ENCODE results near the gene IRF8.

IRF8 gene

DNA sequence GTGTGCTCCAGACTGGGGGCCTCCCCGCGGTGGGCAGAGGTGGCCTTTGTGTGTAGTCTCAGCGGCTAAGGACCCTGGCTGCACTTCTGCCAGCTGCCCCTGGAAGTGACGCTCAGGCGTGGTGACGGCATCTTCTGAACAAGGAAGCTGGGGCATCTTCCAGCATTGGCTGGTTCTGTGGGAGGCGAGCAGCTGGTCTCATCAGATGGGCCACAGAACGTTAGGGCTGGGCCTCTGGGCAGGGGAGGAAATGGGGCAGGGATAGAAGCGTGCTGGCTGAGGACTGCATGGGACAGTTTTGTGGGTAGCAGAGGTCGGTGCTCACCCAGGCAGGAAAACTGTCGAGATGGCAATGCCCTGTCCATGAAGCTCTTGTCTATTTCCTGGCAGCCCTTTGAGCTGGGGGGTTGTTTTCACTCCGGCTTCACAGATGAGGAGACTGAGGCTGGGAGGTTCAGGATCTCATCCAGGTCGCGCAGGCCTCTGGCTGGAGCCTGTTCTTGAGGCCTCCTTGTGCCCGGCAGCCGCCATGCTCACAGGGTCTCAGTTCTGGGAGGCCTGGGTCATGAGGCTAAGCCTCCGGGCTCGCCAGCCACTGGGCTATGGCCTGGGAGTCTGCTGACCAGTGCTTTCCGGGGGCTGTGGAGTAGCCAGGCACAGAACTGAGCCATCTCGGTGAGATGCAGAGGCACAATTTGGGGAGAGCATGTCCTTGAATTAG lies 16.3 kb downstream of the IRF8 start:
- TF ChIP-seq, protein P1, sequence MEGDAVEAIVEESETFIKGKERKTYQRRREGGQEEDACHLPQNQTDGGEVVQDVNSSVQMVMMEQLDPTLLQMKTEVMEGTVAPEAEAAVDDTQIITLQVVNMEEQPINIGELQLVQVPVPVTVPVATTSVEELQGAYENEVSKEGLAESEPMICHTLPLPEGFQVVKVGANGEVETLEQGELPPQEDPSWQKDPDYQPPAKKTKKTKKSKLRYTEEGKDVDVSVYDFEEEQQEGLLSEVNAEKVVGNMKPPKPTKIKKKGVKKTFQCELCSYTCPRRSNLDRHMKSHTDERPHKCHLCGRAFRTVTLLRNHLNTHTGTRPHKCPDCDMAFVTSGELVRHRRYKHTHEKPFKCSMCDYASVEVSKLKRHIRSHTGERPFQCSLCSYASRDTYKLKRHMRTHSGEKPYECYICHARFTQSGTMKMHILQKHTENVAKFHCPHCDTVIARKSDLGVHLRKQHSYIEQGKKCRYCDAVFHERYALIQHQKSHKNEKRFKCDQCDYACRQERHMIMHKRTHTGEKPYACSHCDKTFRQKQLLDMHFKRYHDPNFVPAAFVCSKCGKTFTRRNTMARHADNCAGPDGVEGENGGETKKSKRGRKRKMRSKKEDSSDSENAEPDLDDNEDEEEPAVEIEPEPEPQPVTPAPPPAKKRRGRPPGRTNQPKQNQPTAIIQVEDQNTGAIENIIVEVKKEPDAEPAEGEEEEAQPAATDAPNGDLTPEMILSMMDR (IDR thresholded peaks at IDR 0.05; ENCODE audit: insufficient read depth, low read length, poor library complexity, severe bottlenecking), result no peak
- peaks cover 74% of the 10 kb centered on the region for H3K36me3 ChIP-seq (ENCODE audit: control insufficient read depth, insufficient read depth, low read length)
- H3K4me3 ChIP-seq (replicated peaks; ENCODE audit: low read depth, low read length), result no peak overlapping the region

DNA sequence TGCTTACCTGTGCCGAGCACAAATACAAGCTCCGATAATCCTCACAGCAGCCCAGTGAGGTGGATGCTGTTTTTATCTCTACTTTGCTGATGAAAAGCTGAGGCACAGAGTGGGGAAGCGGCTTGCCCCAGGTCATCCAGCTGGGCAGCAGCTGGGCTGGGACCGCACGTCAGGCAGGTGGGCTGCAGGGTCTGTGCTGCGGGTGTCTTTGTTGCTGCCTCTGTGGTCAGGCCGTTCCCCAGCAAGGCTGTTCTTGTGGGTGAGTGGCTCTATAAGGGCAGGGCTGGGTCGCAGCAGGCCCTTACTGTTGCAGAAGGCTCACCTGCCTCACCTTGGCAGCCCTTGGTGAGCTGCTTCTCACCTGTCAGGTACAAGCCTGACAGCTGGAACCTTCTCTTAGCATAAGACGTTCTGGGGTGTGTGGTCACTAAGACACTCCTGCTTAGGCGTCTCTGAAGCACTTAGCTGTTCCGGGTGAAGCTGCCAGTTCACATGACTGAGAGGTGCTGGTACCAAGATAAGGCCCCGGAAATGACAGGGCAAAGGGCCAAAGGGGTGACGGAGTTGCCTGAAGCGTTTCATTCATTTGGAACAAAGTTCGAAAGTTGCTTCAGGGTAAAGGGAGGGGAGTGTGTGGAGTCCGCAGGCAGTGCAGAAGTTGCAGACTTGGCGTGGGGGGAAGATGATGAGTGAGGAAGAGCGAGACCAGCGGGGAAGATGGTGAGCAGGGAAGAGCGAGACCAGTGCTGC lies 17.4 kb downstream of the IRF8 start:
- H3K4me3 ChIP-seq (replicated peaks; ENCODE audit: low read depth, low read length), result no peak overlapping the region
- no peaks in the 10 kb centered on the region for H3K27me3 ChIP-seq (replicated peaks; ENCODE audit: control insufficient read depth, insufficient read depth, low read length)
- TF ChIP-seq, protein P1 (IDR thresholded peaks at IDR 0.05; ENCODE audit: insufficient read depth, low read length, poor library complexity, severe bottlenecking), result no peak
- DNase-seq (ENCODE audit: extremely low read depth, insufficient read length), result no peak
- H3K36me3 ChIP-seq (ENCODE audit: control insufficient read depth, insufficient read depth, low read length), result peaks cover 73% of the 10 kb centered on the region

More for the DNA sequence above, 16.3 kb downstream of the IRF8 start:
- DNase-seq (ENCODE audit: extremely low read depth, insufficient read length), result no peak
- H3K27me3 ChIP-seq (replicated peaks; ENCODE audit: control insufficient read depth, insufficient read depth, low read length), result no peaks in the 10 kb centered on the region

DNA sequence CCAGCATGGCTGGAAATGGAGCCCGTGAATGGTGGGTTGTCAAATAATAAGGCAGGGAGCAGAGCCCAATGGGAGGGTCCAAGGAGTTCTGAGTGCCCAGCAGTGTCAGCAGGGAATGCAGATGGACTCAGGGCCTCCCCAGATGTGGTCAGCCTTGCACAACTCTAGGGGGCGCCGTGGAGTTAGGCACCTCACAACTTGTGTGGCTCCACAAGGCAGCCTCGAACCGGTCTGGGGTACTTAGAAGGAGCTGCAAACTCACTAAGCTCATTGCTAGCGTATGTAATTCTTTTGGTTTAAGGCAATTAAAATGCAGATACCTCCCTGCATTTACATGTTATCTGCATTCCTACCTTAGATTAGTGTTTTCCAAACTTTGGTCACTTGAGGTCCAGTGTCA lies 18.1 kb downstream of the IRF8 start:
- Histone ChIP-seq H3K36me3 (ENCODE audit: control insufficient read depth, insufficient read depth, low read length) (peaks cover 67% of the 10 kb centered on the region), H3K27me3 (replicated peaks; ENCODE audit: control insufficient read depth, insufficient read depth, low read length) (no peaks in the 10 kb centered on the region), H3K4me3 (replicated peaks; ENCODE audit: low read depth, low read length) (no peak overlapping the region)
- DNase-seq (ENCODE audit: extremely low read depth, insufficient read length), result no peak
- TF ChIP-seq, protein P1 (IDR thresholded peaks at IDR 0.05; ENCODE audit: insufficient read depth, low read length, poor library complexity, severe bottlenecking), result peak; percentile 50

DNA sequence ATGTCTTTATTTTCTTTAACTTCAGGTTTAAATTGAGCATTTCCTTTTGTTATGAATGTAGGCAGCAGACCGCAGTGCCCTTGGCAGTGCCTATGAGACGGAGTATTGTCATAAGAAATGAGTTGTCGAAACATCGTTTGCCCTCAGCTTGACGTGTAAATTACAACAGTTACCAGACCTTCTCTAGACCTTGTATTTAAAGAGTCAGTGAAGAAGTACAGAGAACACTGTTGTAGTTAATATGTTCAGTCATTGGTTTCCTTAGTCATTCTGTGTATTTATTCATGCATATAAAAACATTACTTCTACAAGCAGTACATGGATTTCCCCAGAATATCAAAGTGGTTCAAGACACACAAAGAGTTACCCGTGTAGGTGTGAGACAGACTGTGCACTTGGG lies 19.0 kb downstream of the IRF8 start:
- H3K36me3 ChIP-seq (ENCODE audit: control insufficient read depth, insufficient read depth, low read length), result peaks cover 61% of the 10 kb centered on the region

DNA sequence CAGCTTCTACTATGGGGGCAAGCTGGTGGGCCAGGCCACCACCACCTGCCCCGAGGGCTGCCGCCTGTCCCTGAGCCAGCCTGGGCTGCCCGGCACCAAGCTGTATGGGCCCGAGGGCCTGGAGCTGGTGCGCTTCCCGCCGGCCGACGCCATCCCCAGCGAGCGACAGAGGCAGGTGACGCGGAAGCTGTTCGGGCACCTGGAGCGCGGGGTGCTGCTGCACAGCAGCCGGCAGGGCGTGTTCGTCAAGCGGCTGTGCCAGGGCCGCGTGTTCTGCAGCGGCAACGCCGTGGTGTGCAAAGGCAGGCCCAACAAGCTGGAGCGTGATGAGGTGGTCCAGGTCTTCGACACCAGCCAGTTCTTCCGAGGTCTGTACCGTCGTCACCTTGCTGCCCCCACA lies 19.5 kb downstream of the IRF8 start:
- no peak overlapping the region for H3K4me3 ChIP-seq (replicated peaks; ENCODE audit: low read depth, low read length)
- no peak for DNase-seq (ENCODE audit: extremely low read depth, insufficient read length)

More for the DNA sequence above, 19.0 kb downstream of the IRF8 start:
- H3K27me3 ChIP-seq (replicated peaks; ENCODE audit: control insufficient read depth, insufficient read depth, low read length), result no peaks in the 10 kb centered on the region
- H3K4me3 ChIP-seq (replicated peaks; ENCODE audit: low read depth, low read length), result no peak overlapping the region
- TF ChIP-seq, protein P1 (IDR thresholded peaks at IDR 0.05; ENCODE audit: insufficient read depth, low read length, poor library complexity, severe bottlenecking), result no peak
- DNase-seq (ENCODE audit: extremely low read depth, insufficient read length), result no peak

More for the DNA sequence above, 19.5 kb downstream of the IRF8 start:
- TF ChIP-seq, protein P1 (IDR thresholded peaks at IDR 0.05; ENCODE audit: insufficient read depth, low read length, poor library complexity, severe bottlenecking), result no peak
- peaks cover 56% of the 10 kb centered on the region for H3K36me3 ChIP-seq (ENCODE audit: control insufficient read depth, insufficient read depth, low read length)
- H3K27me3 ChIP-seq (replicated peaks; ENCODE audit: control insufficient read depth, insufficient read depth, low read length), result no peaks in the 10 kb centered on the region
